Measurements from ENCODE around the gene FLNB.

FLNB gene

GRCh38 chr3:58150810-58151199 is 142.6 kb downstream of the FLNB start:
- no peak for DNase-seq

- DNase-seq: no peak
Measured at GRCh38 chr3:58151637-58152036, 143.4 kb downstream of the FLNB start.

- no peak for DNase-seq
Measured at GRCh38 chr3:58152225-58153015, 144.2 kb downstream of the FLNB start.

- DNase-seq: no peak
Measured at GRCh38 chr3:58153371-58153770, 145.1 kb downstream of the FLNB start.

GRCh38 chr3:58154626-58155449 is 146.6 kb downstream of the FLNB start:
- no peak for DNase-seq

- DNase-seq: no peak
Measured at GRCh38 chr3:58155838-58156237, 147.6 kb downstream of the FLNB start.

- DNase-seq: no peak
Measured at GRCh38 chr3:58157700-58158099, 149.5 kb downstream of the FLNB start.

GRCh38 chr3:58158442-58159153 is 150.4 kb downstream of the FLNB start:
- DNase-seq: no peak

GRCh38 chr3:58160399-58160798 is 152.2 kb downstream of the FLNB start:
- no peak for DNase-seq

- DNase-seq: no peak
Measured at GRCh38 chr3:58161435-58162398, 153.5 kb downstream of the FLNB start.

- DNase-seq: no peak
Measured at GRCh38 chr3:58163234-58163633, 155.0 kb downstream of the FLNB start.

- DNase-seq: no peak
Measured at GRCh38 chr3:58164199-58164879, 156.1 kb downstream of the FLNB start.

GRCh38 chr3:58164906-58165821 is 156.9 kb downstream of the FLNB start:
- DNase-seq: no peak

- peak; percentile 84 for DNase-seq
Measured at GRCh38 chr3:58167431-58168351, 159.5 kb downstream of the FLNB start.

- no peak for DNase-seq
Measured at GRCh38 chr3:58168498-58168897, 160.3 kb downstream of the FLNB start.

- no peak for DNase-seq
Measured at GRCh38 chr3:58169371-58169770, 161.1 kb downstream of the FLNB start.

GRCh38 chr3:58170376-58170775 is 162.2 kb downstream of the FLNB start:
- DNase-seq: no peak

- DNase-seq: no peak
Measured at GRCh38 chr3:58171126-58171525, 162.9 kb downstream of the FLNB start.

GRCh38 chr3:58173029-58173668 is 164.9 kb downstream of the FLNB start:
- no peak for DNase-seq

All from activated CD8-positive, alpha-beta memory T cell treated with anti-CD3 and anti-CD28 coated beads for 24 hours (primary cell).